ENCODE measurements around the gene MPP2. TPM values are rescaled to one million over a fixed set of nuclear protein-coding genes. Genes with fewer than 3 reads are reported as not detected.
A peak's percentile ranks its signal among the peaks of the same experiment; 100 is the strongest.

MPP2 gene
- total RNA-seq, 2 donors from 2014 or later = 4.0 to 4.1 TPM

- H3K9me3 Mint-ChIP-seq = no peaks in the 10 kb centered on the region
- no peak for ATAC-seq (replicated peaks in 1 of 2)
- peaks cover 11% of the 10 kb centered on the region for H3K27me3 Mint-ChIP-seq (ENCODE audit: low read depth)
- no peak for DNase-seq
- no peaks in the 10 kb centered on the region for H3K4me1 Mint-ChIP-seq (ENCODE audit: low read depth)
- no peak overlapping the region for H3K4me3 Mint-ChIP-seq
- H3K36me3 Mint-ChIP-seq (ENCODE audit: insufficient read depth in 2 of 2) = no peaks in the 10 kb centered on the region
- no peak overlapping the region for H3K27ac Mint-ChIP-seq
Measured at GRCh38 chr17:43839670-43840108, 67.6 kb downstream of the MPP2 start.

- no peaks in the 10 kb centered on the region for H3K9me3 Mint-ChIP-seq
Measured at GRCh38 chr17:43834106-43834505, 73.2 kb downstream of the MPP2 start.

GRCh38 chr17:43832976-43833829 is 74.1 kb downstream of the MPP2 start, which contains the start of gene MPP3:
TSS of gene MPP3 (minus strand) at chr17:43833146. CDS start at chr17:43831906, 1,240 bp downstream.
- Mint-ChIP-seq H3K4me1 (ENCODE audit: low read depth) (peaks cover 27% of the 10 kb centered on the region), H3K9me3 (no peaks in the 10 kb centered on the region), H3K36me3 (ENCODE audit: insufficient read depth in 2 of 2) (peaks cover 0 to 5% of the 10 kb centered on the region in 2 donors), H3K4me3 (peak within 1 kb of the TSS; percentile 69 to 80), H3K27me3 (ENCODE audit: low read depth) (peaks cover 45% of the 10 kb centered on the region), H3K27ac (no peak within 1 kb of the TSS)
- DNase-seq (peak; percentile 52 to 59), ATAC-seq (replicated peaks in 1 of 2) (peak; percentile 69 to 75)

More at GRCh38 chr17:43834106-43834505, 73.2 kb downstream of the MPP2 start:
- DNase-seq (no peak), ATAC-seq (replicated peaks in 1 of 2) (no peak)
- H3K36me3 Mint-ChIP-seq (ENCODE audit: insufficient read depth in 2 of 2) = peaks cover 0 to 5% of the 10 kb centered on the region in 2 donors
- peaks cover 45% of the 10 kb centered on the region for H3K27me3 Mint-ChIP-seq (ENCODE audit: low read depth)
- H3K4me3 Mint-ChIP-seq = peak overlapping the region; percentile 67 to 79
- no peak overlapping the region for H3K27ac Mint-ChIP-seq
- H3K4me1 Mint-ChIP-seq (ENCODE audit: low read depth) = peaks cover 27% of the 10 kb centered on the region

GRCh38 chr17:43832168-43832975 is 75.0 kb downstream of the MPP2 start:
- Mint-ChIP-seq H3K27ac (no peak overlapping the region), H3K4me1 (ENCODE audit: low read depth) (peaks cover 27% of the 10 kb centered on the region), H3K36me3 (ENCODE audit: insufficient read depth in 2 of 2) (peaks cover 0 to 5% of the 10 kb centered on the region in 2 donors), H3K4me3 (peak overlapping the region; percentile 69 to 80), H3K27me3 (ENCODE audit: low read depth) (peaks cover 40% of the 10 kb centered on the region), H3K9me3 (no peaks in the 10 kb centered on the region)
- ATAC-seq (replicated peaks in 1 of 2) = peak; percentile 38 to 50
- peak; percentile 18 to 24 for DNase-seq

- Mint-ChIP-seq H3K27ac (no peak overlapping the region), H3K4me3 (peak overlapping the region; percentile 34 to 69), H3K27me3 (ENCODE audit: low read depth) (peaks cover 40% of the 10 kb centered on the region), H3K9me3 (no peaks in the 10 kb centered on the region), H3K36me3 (ENCODE audit: insufficient read depth in 2 of 2) (peaks cover 0 to 5% of the 10 kb centered on the region in 2 donors), H3K4me1 (ENCODE audit: low read depth) (peaks cover 27% of the 10 kb centered on the region)
- ATAC-seq (replicated peaks in 1 of 2) (no peak), DNase-seq (no peak)
Measured at GRCh38 chr17:43831633-43832032, 75.7 kb downstream of the MPP2 start.

GRCh38 chr17:43830510-43831140 is 76.7 kb downstream of the MPP2 start:
- Mint-ChIP-seq H3K9me3 (no peaks in the 10 kb centered on the region), H3K4me1 (ENCODE audit: low read depth) (peaks cover 27% of the 10 kb centered on the region), H3K4me3 (peak overlapping the region in 1 of 2 donors; percentile 32), H3K27me3 (ENCODE audit: low read depth) (peaks cover 40% of the 10 kb centered on the region), H3K27ac (no peak overlapping the region), H3K36me3 (ENCODE audit: insufficient read depth in 2 of 2) (peaks cover 0 to 5% of the 10 kb centered on the region in 2 donors)
- ATAC-seq (replicated peaks in 1 of 2) (peak; percentile 78 to 80), DNase-seq (peak; percentile 39 to 46)

GRCh38 chr17:43829738-43830137 is 77.6 kb downstream of the MPP2 start:
- peaks cover 40% of the 10 kb centered on the region for H3K27me3 Mint-ChIP-seq (ENCODE audit: low read depth)
- H3K9me3 Mint-ChIP-seq = no peaks in the 10 kb centered on the region
- peaks cover 0 to 5% of the 10 kb centered on the region in 2 donors for H3K36me3 Mint-ChIP-seq (ENCODE audit: insufficient read depth in 2 of 2)
- H3K4me3 Mint-ChIP-seq = no peak overlapping the region
- DNase-seq (no peak), ATAC-seq (replicated peaks in 1 of 2) (no peak)
- H3K4me1 Mint-ChIP-seq (ENCODE audit: low read depth) = peaks cover 27% of the 10 kb centered on the region
- H3K27ac Mint-ChIP-seq = no peak overlapping the region

GRCh38 chr17:43827596-43827995 is 79.7 kb downstream of the MPP2 start:
- H3K36me3 Mint-ChIP-seq (ENCODE audit: insufficient read depth in 2 of 2) = no peaks in the 10 kb centered on the region
- H3K9me3 Mint-ChIP-seq = no peaks in the 10 kb centered on the region
- ATAC-seq (replicated peaks in 1 of 2) (no peak), DNase-seq (no peak)
- peaks cover 25% of the 10 kb centered on the region for H3K27me3 Mint-ChIP-seq (ENCODE audit: low read depth)
- H3K27ac Mint-ChIP-seq = no peak overlapping the region
- peaks cover 19% of the 10 kb centered on the region for H3K4me1 Mint-ChIP-seq (ENCODE audit: low read depth)
- no peak overlapping the region for H3K4me3 Mint-ChIP-seq

- no peak overlapping the region for H3K27ac Mint-ChIP-seq
Measured at GRCh38 chr17:43826206-43826605, 81.1 kb downstream of the MPP2 start.

GRCh38 chr17:43825567-43825966 is 81.8 kb downstream of the MPP2 start:
- H3K9me3 Mint-ChIP-seq = no peaks in the 10 kb centered on the region
- H3K36me3 Mint-ChIP-seq (ENCODE audit: insufficient read depth in 2 of 2) = no peaks in the 10 kb centered on the region
- H3K27me3 Mint-ChIP-seq (ENCODE audit: low read depth) = peaks cover 6% of the 10 kb centered on the region
- ATAC-seq (replicated peaks in 1 of 2) = no peak
- peaks cover 4% of the 10 kb centered on the region for H3K4me1 Mint-ChIP-seq (ENCODE audit: low read depth)
- no peak for DNase-seq
- no peak overlapping the region for H3K27ac Mint-ChIP-seq
- no peak overlapping the region for H3K4me3 Mint-ChIP-seq

More at GRCh38 chr17:43826206-43826605, 81.1 kb downstream of the MPP2 start:
- no peaks in the 10 kb centered on the region for H3K9me3 Mint-ChIP-seq
- H3K27me3 Mint-ChIP-seq (ENCODE audit: low read depth) = peaks cover 12% of the 10 kb centered on the region
- H3K4me1 Mint-ChIP-seq (ENCODE audit: low read depth) = peaks cover 10% of the 10 kb centered on the region
- DNase-seq (no peak), ATAC-seq (replicated peaks in 1 of 2) (no peak)
- H3K4me3 Mint-ChIP-seq = no peak overlapping the region
- no peaks in the 10 kb centered on the region for H3K36me3 Mint-ChIP-seq (ENCODE audit: insufficient read depth in 2 of 2)

Data from activated T-cell treated with anti-CD3 and anti-CD28 coated beads, Interleukin-2, amount 50 U/mL, for 72 hours (primary cell).